ENCODE results near the gene GATA2.

Gene GATA2

GRCh38 chr3:128461731-128462130, 31.3 kb downstream of the GATA2 start:
- H3K4me3 ChIP-seq (ENCODE audit: low read length, poor library complexity, severe bottlenecking) = no peak overlapping the region
- no peaks in the 10 kb centered on the region for H4K20me1 ChIP-seq (ENCODE audit: insufficient read depth, low read length, poor library complexity, severe bottlenecking)
- H3K79me2 ChIP-seq (ENCODE audit: insufficient read depth, low read length) = no peaks in the 10 kb centered on the region
- no peak overlapping the region for H3K9ac ChIP-seq (ENCODE audit: low read depth, low read length, poor library complexity, severe bottlenecking)
- no peaks in the 10 kb centered on the region for H3K27me3 ChIP-seq (ENCODE audit: insufficient read depth, low read length, poor library complexity, severe bottlenecking)
- H3K36me3 ChIP-seq (ENCODE audit: insufficient read depth, low read length) = no peaks in the 10 kb centered on the region
- no peaks in the 10 kb centered on the region for H3K9me2 ChIP-seq (replicated peaks; ENCODE audit: low read depth, low read length)
- H3F3A ChIP-seq (ENCODE audit: low read depth) = no peaks in the 10 kb centered on the region
- H3K9me3 ChIP-seq (ENCODE audit: insufficient read depth, low read depth, low read length) = no peaks in the 10 kb centered on the region
- no peak for TF ChIP-seq CTCF (conservative IDR thresholded peaks at IDR 0.05; ENCODE audit: low read length)
- no peak for TF ChIP-seq EZH2phosphoT487 (IDR thresholded peaks at IDR 0.05; ENCODE audit: borderline replicate concordance)
- H2AFZ ChIP-seq (ENCODE audit: low read length) = no peak overlapping the region
- peaks cover 5% of the 10 kb centered on the region for H3K4me1 ChIP-seq (ENCODE audit: insufficient read depth, low read length, poor library complexity, severe bottlenecking)
- no peak overlapping the region for H3K4me2 ChIP-seq (ENCODE audit: low read depth, low read length, poor library complexity, severe bottlenecking)

GRCh38 chr3:128459461-128459820, 33.6 kb downstream of the GATA2 start:
- Histone ChIP-seq H3F3A (ENCODE audit: low read depth) (no peaks in the 10 kb centered on the region), H4K20me1 (ENCODE audit: insufficient read depth, low read length, poor library complexity, severe bottlenecking) (no peaks in the 10 kb centered on the region), H3K36me3 (ENCODE audit: insufficient read depth, low read length) (no peaks in the 10 kb centered on the region), H3K27me3 (ENCODE audit: insufficient read depth, low read length, poor library complexity, severe bottlenecking) (no peaks in the 10 kb centered on the region), H2AFZ (ENCODE audit: low read length) (no peak overlapping the region), H3K9me2 (replicated peaks; ENCODE audit: low read depth, low read length) (no peaks in the 10 kb centered on the region), H3K9ac (ENCODE audit: low read depth, low read length, poor library complexity, severe bottlenecking) (no peak overlapping the region), H3K9me3 (ENCODE audit: insufficient read depth, low read depth, low read length) (no peaks in the 10 kb centered on the region), H3K79me2 (ENCODE audit: insufficient read depth, low read length) (no peaks in the 10 kb centered on the region), H3K4me3 (ENCODE audit: low read length, poor library complexity, severe bottlenecking) (no peak overlapping the region), H3K4me1 (ENCODE audit: insufficient read depth, low read length, poor library complexity, severe bottlenecking) (peaks cover under 1% of the 10 kb centered on the region), H3K4me2 (ENCODE audit: low read depth, low read length, poor library complexity, severe bottlenecking) (no peak overlapping the region)
- TF ChIP-seq EZH2phosphoT487 (IDR thresholded peaks at IDR 0.05; ENCODE audit: borderline replicate concordance) (no peak), CTCF (conservative IDR thresholded peaks at IDR 0.05; ENCODE audit: low read length) (no peak)

- no peak overlapping the region for H3K4me3 ChIP-seq (ENCODE audit: low read length, poor library complexity, severe bottlenecking)
Measured at GRCh38 chr3:128458746-128459460, 34.1 kb downstream of the GATA2 start.

More at GRCh38 chr3:128458746-128459460, 34.1 kb downstream of the GATA2 start:
- H3K4me1 ChIP-seq (ENCODE audit: insufficient read depth, low read length, poor library complexity, severe bottlenecking) = no peaks in the 10 kb centered on the region
- no peaks in the 10 kb centered on the region for H3K36me3 ChIP-seq (ENCODE audit: insufficient read depth, low read length)
- no peaks in the 10 kb centered on the region for H3K9me2 ChIP-seq (replicated peaks; ENCODE audit: low read depth, low read length)
- no peaks in the 10 kb centered on the region for H3K9me3 ChIP-seq (ENCODE audit: insufficient read depth, low read depth, low read length)
- H4K20me1 ChIP-seq (ENCODE audit: insufficient read depth, low read length, poor library complexity, severe bottlenecking) = no peaks in the 10 kb centered on the region
- H3K27me3 ChIP-seq (ENCODE audit: insufficient read depth, low read length, poor library complexity, severe bottlenecking) = no peaks in the 10 kb centered on the region
- H2AFZ ChIP-seq (ENCODE audit: low read length) = no peak overlapping the region
- H3F3A ChIP-seq (ENCODE audit: low read depth) = no peaks in the 10 kb centered on the region
- H3K4me2 ChIP-seq (ENCODE audit: low read depth, low read length, poor library complexity, severe bottlenecking) = no peak overlapping the region
- no peaks in the 10 kb centered on the region for H3K79me2 ChIP-seq (ENCODE audit: insufficient read depth, low read length)
- TF ChIP-seq CTCF (conservative IDR thresholded peaks at IDR 0.05; ENCODE audit: low read length) = no peak
- TF ChIP-seq EZH2phosphoT487 (IDR thresholded peaks at IDR 0.05; ENCODE audit: borderline replicate concordance) = no peak
- H3K9ac ChIP-seq (ENCODE audit: low read depth, low read length, poor library complexity, severe bottlenecking) = no peak overlapping the region

Data from Loucy (cell line).